Neural progenitor cell (in vitro differentiated cells): ENCODE measurements around the gene QKI. TPM values are rescaled to one million over a fixed set of nuclear protein-coding genes. Genes with fewer than 3 reads are reported as not detected.

ENCODE experiments used
- DNase-seq: peaks from one replicate; pipeline ENCODE4 v3.0.0-alpha.2; 2016; ENCODE audit warnings: low spot score
- H2AFZ ChIP-seq: fragments of 200-600 bp; sonication (generic); replicated peaks from 2 replicates; pipeline ENCODE4 v1.6.1; 2016; ENCODE audit warnings: antibody characterized with exemption
- H3F3A ChIP-seq: fragments of 200-600 bp; sonication (generic); 2 replicates; pipeline ENCODE4 v1.6.1; 2016; ENCODE audit warnings: antibody characterized with exemption, low read depth
- H3K27ac ChIP-seq: fragments of 200-600 bp; sonication (generic); 2 replicates; pipeline ENCODE4 v1.5.1; 2016; ENCODE audit warnings: mild to moderate bottlenecking
- H3K27me3 ChIP-seq: fragments of 200-600 bp; sonication (generic); 2 replicates; pipeline ENCODE4 v1.6.1; 2016; ENCODE audit warnings: mild to moderate bottlenecking, moderate library complexity
- H3K36me3 ChIP-seq: fragments of 200-600 bp; sonication (generic); 2 replicates; pipeline ENCODE4 v1.5.1; 2016
- H3K4me1 ChIP-seq: fragments of 200-600 bp; sonication (generic); 2 replicates; pipeline ENCODE4 v1.6.1; 2016; ENCODE audit warnings: mixed run types
- H3K4me2 ChIP-seq: fragments of 200-600 bp; sonication (generic); 2 replicates; pipeline ENCODE4 v1.6.1; 2016
- H3K4me3 ChIP-seq: fragments of 200-600 bp; sonication (generic); 2 replicates; pipeline ENCODE4 v1.5.1; 2016
- H3K79me2 ChIP-seq: fragments of 200-600 bp; sonication (generic); 2 replicates; pipeline ENCODE4 v1.6.1; 2016; ENCODE audit warnings: low read depth
- H3K9ac ChIP-seq: fragments of 200-600 bp; sonication (generic); 2 replicates; pipeline ENCODE4 v1.6.1; 2016
- H3K9me3 ChIP-seq: fragments of 200-600 bp; sonication (generic); 2 replicates; pipeline ENCODE4 v1.5.1; 2016; ENCODE audit warnings: low read depth
- H4K20me1 ChIP-seq: fragments of 200-600 bp; sonication (generic); 2 replicates; pipeline ENCODE4 v1.6.1; 2016; ENCODE audit warnings: low read depth
- H3K27ac Mint-ChIP-seq: 3 replicates; pipeline ENCODE4 v1.8.0; 2021; ENCODE audit warnings: mixed read lengths
- H3K27me3 Mint-ChIP-seq: 2 replicates; pipeline ENCODE4 v1.8.0; 2022; ENCODE audit warnings: low read depth, mild to moderate bottlenecking, inconsistent platforms, moderate library complexity, mixed read lengths; ENCODE audit not compliant: insufficient read depth
- H3K36me3 Mint-ChIP-seq: 3 replicates; pipeline ENCODE4 v1.8.0; 2021; ENCODE audit warnings: mixed read lengths
- H3K4me1 Mint-ChIP-seq: 3 replicates; pipeline ENCODE4 v1.8.0; 2021; ENCODE audit warnings: mixed read lengths
- H3K4me3 Mint-ChIP-seq: 3 replicates; pipeline ENCODE4 v1.8.0; 2021; ENCODE audit warnings: mild to moderate bottlenecking, moderate library complexity, mixed read lengths
- H3K9me3 Mint-ChIP-seq: 3 replicates; pipeline ENCODE4 v1.8.0; 2020; ENCODE audit warnings: mixed read lengths
- EZH2 ChIP-seq: fragments of 200-600 bp; sonication (generic); IDR thresholded peaks from 2 replicates; pipeline ENCODE4 v1.6.1; 2017; ENCODE audit warnings: antibody characterized with exemption, mild to moderate bottlenecking, moderate library complexity
- EZH2phosphoT487 ChIP-seq: fragments of 200-600 bp; sonication (generic); IDR thresholded peaks from 2 replicates; pipeline ENCODE4 v1.6.1; 2017; ENCODE audit warnings: antibody characterized with exemption
- total RNA-seq: library from RNA; depleted of rRNA; stranded (reverse); fragments of >200 nt; gene quantifications from 2 replicates; pipeline ENCODE4 v1.2.3, GENCODE V29; 2015; ENCODE audit warnings: low replicate concordance
- TF ChIP-seq, protein P1 (sequence below): fragments of 200-600 bp; sonication (generic); IDR thresholded peaks from 2 replicates; pipeline ENCODE4 v1.5.1; 2017; ENCODE audit warnings: antibody characterized with exemption, mild to moderate bottlenecking

QKI gene
- total RNA-seq, 1 donor from 2014 or later = 212 TPM

DNA sequence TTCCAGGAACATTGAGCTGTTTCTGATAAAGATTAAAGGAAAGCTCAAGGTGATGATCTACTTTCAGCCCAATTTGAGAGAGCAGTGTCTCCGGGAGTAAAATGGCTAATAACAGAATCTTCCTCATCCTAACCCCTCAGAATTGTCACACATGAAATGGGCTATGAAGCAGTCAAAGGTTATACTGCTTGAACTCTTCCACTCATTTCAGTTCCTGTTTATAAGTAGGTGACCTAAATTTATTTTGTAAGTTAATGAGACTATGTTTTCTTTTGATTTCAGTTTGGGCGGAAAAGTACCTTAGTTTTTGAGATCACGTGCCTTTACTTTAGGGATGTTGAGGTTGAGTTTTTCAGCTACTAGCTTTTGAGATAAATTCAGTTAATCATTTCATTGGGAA is 47.2 kb downstream of the QKI start:
- Mint-ChIP-seq H3K9me3 (peaks cover 87% of the 10 kb centered on the region), H3K27me3 (peaks cover 2% of the 10 kb centered on the region), H3K4me1 (no peaks in the 10 kb centered on the region), H3K4me3 (no peak overlapping the region), H3K27ac (no peak overlapping the region), H3K36me3 (peaks cover 92% of the 10 kb centered on the region)
- Histone ChIP-seq H3K4me3 (no peak overlapping the region), H3K27me3 (no peaks in the 10 kb centered on the region), H3K4me2 (no peak overlapping the region), H2AFZ (no peak overlapping the region), H3K9me3 (no peaks in the 10 kb centered on the region), H3K36me3 (peaks cover 4% of the 10 kb centered on the region), H3K79me2 (peaks cover 100% of the 10 kb centered on the region), H3K9ac (no peak overlapping the region), H3F3A (no peaks in the 10 kb centered on the region), H4K20me1 (peaks cover 78% of the 10 kb centered on the region), H3K4me1 (peaks cover 17% of the 10 kb centered on the region), H3K27ac (no peak overlapping the region)
- no peak for TF ChIP-seq EZH2phosphoT487
- TF ChIP-seq, protein P1, sequence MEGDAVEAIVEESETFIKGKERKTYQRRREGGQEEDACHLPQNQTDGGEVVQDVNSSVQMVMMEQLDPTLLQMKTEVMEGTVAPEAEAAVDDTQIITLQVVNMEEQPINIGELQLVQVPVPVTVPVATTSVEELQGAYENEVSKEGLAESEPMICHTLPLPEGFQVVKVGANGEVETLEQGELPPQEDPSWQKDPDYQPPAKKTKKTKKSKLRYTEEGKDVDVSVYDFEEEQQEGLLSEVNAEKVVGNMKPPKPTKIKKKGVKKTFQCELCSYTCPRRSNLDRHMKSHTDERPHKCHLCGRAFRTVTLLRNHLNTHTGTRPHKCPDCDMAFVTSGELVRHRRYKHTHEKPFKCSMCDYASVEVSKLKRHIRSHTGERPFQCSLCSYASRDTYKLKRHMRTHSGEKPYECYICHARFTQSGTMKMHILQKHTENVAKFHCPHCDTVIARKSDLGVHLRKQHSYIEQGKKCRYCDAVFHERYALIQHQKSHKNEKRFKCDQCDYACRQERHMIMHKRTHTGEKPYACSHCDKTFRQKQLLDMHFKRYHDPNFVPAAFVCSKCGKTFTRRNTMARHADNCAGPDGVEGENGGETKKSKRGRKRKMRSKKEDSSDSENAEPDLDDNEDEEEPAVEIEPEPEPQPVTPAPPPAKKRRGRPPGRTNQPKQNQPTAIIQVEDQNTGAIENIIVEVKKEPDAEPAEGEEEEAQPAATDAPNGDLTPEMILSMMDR = no peak
- TF ChIP-seq EZH2 = no peak
- DNase-seq = no peak

DNA sequence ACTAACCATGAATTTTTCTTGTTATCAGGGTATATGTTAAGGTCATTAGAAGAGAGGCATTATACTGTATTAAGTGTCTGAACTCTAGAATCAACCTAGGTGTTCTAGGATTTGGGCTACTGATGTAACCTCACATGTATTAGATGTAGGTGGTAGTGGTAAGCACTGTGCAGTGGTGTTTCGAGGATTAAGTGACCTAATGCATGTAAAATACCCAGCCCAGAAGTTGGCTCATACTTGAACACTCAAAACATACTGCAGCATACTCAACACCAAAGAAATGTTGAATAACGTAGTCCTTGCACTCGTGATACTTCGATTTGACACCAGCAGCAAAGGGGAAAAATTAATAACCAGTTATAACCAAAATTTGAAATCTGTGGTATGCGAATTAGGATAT is 48.7 kb downstream of the QKI start:
- no peak overlapping the region for H2AFZ ChIP-seq
- H3K4me2 ChIP-seq = no peak overlapping the region
- H3K4me3 Mint-ChIP-seq = no peak overlapping the region
- no peak overlapping the region for H3K27ac Mint-ChIP-seq
- peaks cover 83% of the 10 kb centered on the region for H3K9me3 Mint-ChIP-seq
- H3K27me3 Mint-ChIP-seq = peaks cover 2% of the 10 kb centered on the region
- no peak overlapping the region for H3K4me3 ChIP-seq
- H4K20me1 ChIP-seq = peaks cover 63% of the 10 kb centered on the region
- no peaks in the 10 kb centered on the region for H3K27me3 ChIP-seq
- H3K27ac ChIP-seq = no peak overlapping the region
- H3K79me2 ChIP-seq = peaks cover 100% of the 10 kb centered on the region
- H3K36me3 Mint-ChIP-seq = peaks cover 87% of the 10 kb centered on the region
- TF ChIP-seq EZH2phosphoT487 (no peak), EZH2 (no peak)
- TF ChIP-seq, protein P1 = no peak
- no peak overlapping the region for H3K9ac ChIP-seq
- no peaks in the 10 kb centered on the region for H3F3A ChIP-seq
- peaks cover 10% of the 10 kb centered on the region for H3K36me3 ChIP-seq
- H3K9me3 ChIP-seq = no peaks in the 10 kb centered on the region
- DNase-seq = no peak
- peaks cover 17% of the 10 kb centered on the region for H3K4me1 ChIP-seq
- no peaks in the 10 kb centered on the region for H3K4me1 Mint-ChIP-seq

DNA sequence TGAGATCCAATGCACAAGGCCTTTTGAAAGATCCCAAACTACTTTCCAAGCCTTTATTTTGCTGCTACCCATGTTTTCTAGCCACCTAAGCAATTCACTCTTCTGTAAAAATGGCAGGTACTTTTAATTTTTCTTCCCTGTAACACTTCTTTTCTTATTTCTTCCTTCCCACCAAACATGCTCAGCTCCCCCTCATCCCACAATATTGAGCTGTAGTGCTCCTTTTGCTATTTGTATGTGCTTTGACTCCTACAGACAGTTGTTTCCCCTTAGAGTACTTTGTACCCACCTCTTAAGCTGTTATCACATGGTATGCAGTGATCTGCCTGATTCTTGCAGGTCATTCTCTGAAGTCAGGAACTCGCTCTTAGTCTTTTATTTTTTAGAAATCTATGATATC is 49.3 kb downstream of the QKI start:
- H3K4me3 ChIP-seq = no peak overlapping the region
- H3K27ac ChIP-seq = no peak overlapping the region
- TF ChIP-seq EZH2 (no peak), EZH2phosphoT487 (no peak)
- H4K20me1 ChIP-seq = peaks cover 57% of the 10 kb centered on the region
- H3F3A ChIP-seq = no peaks in the 10 kb centered on the region
- peaks cover 89% of the 10 kb centered on the region for H3K36me3 Mint-ChIP-seq
- no peak overlapping the region for H3K4me2 ChIP-seq
- H3K4me1 Mint-ChIP-seq = no peaks in the 10 kb centered on the region
- no peaks in the 10 kb centered on the region for H3K9me3 ChIP-seq
- H3K79me2 ChIP-seq = peaks cover 100% of the 10 kb centered on the region
- H3K27me3 Mint-ChIP-seq = peaks cover 2% of the 10 kb centered on the region
- no peak overlapping the region for H3K9ac ChIP-seq
- H3K4me1 ChIP-seq = peaks cover 17% of the 10 kb centered on the region
- no peak overlapping the region for H2AFZ ChIP-seq
- no peak overlapping the region for H3K27ac Mint-ChIP-seq
- peaks cover 10% of the 10 kb centered on the region for H3K36me3 ChIP-seq
- H3K9me3 Mint-ChIP-seq = peaks cover 85% of the 10 kb centered on the region
- no peak overlapping the region for H3K4me3 Mint-ChIP-seq
- no peak for DNase-seq
- H3K27me3 ChIP-seq = no peaks in the 10 kb centered on the region

DNA sequence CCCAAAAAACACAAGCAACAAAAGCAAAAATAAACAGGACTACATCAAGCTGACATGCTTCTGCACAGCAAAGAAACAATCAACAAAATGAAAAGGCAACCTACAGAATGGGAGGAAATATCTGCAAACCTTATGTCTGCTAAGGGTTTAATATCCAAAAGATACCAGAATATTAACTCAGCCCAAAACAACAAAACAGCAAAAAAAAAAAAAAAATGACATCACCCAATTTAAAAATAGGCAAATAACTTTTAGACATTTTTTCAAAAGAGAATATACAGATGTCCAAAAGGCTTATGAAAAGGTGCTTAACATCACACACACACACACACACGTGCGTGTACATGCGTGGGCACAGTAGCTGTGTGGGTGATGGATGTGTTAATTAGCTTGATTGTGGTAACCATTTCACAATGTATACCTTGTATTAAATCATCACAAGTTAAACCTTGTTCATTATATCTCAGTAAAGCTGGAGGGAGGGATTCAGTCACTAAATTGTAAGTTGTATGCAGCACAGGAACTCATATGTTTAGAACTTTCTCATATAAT is 52.4 kb downstream of the QKI start:
- peaks cover 14% of the 10 kb centered on the region for H3K9me3 ChIP-seq
- Mint-ChIP-seq H3K27me3 (no peaks in the 10 kb centered on the region), H3K27ac (no peak overlapping the region), H3K4me3 (no peak overlapping the region), H3K36me3 (peaks cover 90% of the 10 kb centered on the region), H3K9me3 (peaks cover 88% of the 10 kb centered on the region), H3K4me1 (no peaks in the 10 kb centered on the region)
- no peak overlapping the region for H3K9ac ChIP-seq
- no peak overlapping the region for H3K4me3 ChIP-seq
- DNase-seq = no peak
- TF ChIP-seq EZH2 (no peak), EZH2phosphoT487 (no peak)
- TF ChIP-seq, protein P1 = no peak
- no peaks in the 10 kb centered on the region for H3K27me3 ChIP-seq
- H3K27ac ChIP-seq = no peak overlapping the region
- peaks cover 100% of the 10 kb centered on the region for H3K79me2 ChIP-seq
- H3K4me2 ChIP-seq = no peak overlapping the region
- peaks cover 34% of the 10 kb centered on the region for H3K36me3 ChIP-seq
- no peaks in the 10 kb centered on the region for H3K4me1 ChIP-seq
- peaks cover 26% of the 10 kb centered on the region for H4K20me1 ChIP-seq
- H3F3A ChIP-seq = no peaks in the 10 kb centered on the region
- H2AFZ ChIP-seq = no peak overlapping the region
